GM12801 (cell line): ENCODE measurements around the gene TAS2R20.

Experiments
- TF ChIP-seq, protein P1 (sequence below): IDR thresholded peaks from one replicate; pipeline ENCODE4 v1.5.1; 2011; ENCODE audit warnings: control low read depth; ENCODE audit not compliant: insufficient read length; ENCODE audit errors: extremely low read depth

Gene TAS2R20

DNA sequence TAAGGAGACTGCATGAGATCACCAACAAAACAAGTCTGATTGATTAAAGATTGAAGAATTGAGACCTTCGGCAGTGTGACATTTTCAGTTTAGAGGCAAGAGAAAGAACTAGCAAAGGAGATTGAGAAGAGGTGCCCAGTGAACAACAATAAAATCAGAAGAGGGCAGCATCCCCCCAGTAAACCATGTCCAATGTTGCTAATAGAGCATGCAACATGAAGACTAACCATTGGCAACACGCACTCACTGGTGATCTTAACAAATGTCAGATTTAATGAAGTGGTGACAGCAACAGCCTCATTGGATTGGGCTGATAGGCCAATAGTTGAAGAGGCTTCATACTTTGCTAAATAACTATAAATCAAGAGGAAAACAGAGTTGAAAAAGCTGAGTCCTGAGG, 38.3 kb downstream of the TAS2R20 start:
- TF ChIP-seq, protein P1, sequence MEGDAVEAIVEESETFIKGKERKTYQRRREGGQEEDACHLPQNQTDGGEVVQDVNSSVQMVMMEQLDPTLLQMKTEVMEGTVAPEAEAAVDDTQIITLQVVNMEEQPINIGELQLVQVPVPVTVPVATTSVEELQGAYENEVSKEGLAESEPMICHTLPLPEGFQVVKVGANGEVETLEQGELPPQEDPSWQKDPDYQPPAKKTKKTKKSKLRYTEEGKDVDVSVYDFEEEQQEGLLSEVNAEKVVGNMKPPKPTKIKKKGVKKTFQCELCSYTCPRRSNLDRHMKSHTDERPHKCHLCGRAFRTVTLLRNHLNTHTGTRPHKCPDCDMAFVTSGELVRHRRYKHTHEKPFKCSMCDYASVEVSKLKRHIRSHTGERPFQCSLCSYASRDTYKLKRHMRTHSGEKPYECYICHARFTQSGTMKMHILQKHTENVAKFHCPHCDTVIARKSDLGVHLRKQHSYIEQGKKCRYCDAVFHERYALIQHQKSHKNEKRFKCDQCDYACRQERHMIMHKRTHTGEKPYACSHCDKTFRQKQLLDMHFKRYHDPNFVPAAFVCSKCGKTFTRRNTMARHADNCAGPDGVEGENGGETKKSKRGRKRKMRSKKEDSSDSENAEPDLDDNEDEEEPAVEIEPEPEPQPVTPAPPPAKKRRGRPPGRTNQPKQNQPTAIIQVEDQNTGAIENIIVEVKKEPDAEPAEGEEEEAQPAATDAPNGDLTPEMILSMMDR, result no peak

DNA sequence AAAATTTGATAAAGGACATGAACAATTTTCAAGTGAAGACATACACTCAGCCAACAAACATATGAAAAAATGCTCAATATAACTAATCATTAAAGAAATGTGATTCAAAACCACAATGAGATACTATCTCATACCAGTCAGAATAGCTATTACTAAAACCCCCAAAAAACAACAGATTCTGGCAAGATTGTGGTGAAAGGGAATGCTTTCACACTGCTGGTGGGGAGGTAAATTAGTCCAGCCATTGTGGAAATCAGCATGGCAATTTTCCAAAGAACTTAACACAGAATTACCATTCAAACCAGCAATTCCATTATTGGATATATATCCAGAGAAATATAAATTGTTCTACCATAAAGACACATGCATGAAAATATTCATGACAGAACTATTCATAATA, 40.4 kb downstream of the TAS2R20 start:
- TF ChIP-seq, protein P1, result no peak

DNA sequence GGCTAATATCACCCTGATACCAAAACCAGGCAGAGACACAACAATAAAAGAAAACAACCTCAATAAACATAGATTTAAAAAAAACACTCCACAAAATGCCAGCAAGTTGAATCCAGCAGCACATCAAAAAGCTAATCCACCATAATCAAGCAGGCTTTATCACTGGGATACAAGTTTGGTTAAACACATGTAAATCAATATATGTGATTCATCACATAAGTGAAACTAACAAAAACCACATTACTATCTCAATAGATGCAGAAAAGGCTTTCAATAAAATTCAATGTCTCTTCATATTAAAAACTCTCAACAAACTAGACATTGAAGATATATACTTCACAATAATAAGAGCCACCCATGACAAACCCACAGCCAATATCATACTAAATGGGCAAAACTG, 42.0 kb downstream of the TAS2R20 start:
- TF ChIP-seq, protein P1, result no peak

DNA sequence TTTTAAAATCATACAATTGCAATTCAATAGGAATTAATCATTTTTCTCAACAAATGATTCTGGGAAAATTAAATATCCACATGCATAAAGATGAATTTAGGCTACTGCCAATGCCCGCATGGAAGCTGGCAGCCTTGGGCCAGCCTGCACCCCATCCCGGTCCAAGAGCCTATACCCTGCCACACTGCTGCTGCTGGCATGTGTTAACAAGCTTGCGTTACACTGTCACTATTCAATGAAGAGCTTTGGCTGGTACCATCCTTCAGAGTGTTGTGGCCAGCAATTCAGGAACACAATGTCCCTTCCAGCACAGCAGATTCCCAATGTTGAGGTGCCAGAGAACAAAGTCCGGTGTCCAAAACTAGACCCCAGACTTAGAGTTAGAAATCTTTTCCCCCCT, 45.5 kb downstream of the TAS2R20 start:
- TF ChIP-seq, protein P1, result no peak
